ENCODE measurements around the gene ARHGAP6. TPM values are rescaled to one million over a fixed set of nuclear protein-coding genes. Genes with fewer than 3 reads are reported as not detected.

Gene ARHGAP6
- total and polyA plus RNA-seq, 4 donors = 3.8 to 5.8 (median 4.2) TPM

DNA sequence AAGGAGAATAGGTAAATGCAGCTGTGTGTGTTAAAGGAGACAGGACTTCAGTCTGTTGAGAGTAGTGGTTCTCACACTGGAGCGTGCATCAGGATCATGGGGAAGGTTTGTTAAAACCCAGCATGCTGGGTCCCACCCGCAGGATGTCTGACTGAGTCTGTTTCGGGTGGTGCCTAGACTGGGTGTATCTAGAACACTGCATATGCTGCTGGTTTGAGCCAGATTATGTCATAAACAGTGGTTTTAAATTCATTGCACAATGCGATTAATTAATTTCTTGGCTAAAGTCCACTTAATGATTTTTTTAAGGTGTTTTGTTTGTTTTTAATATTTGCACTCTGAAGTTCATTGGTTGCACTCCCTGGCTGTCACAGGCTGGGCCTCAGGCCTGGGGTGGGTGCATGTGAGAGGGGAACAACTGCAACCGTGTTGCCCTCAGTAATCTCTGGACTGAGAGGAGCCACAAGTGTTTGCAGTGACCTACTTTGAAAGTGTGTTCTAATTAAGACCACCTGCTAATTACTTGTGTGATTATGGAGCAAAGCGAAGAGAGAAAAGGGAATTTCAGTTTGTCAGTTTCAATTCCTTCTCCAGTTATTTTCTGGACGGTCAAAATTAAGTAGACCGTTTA, 546.3 kb downstream of the ARHGAP6 start:
- 79% methylated on average over 6 of the region's 8 CpGs for WGBS (ENCODE audit: insufficient coverage)
- DNase-seq (ENCODE audit: low read depth in 4 of 6, low spot score in 6 of 6) = no peak
- Histone ChIP-seq H3K27ac (ENCODE audit: low read depth, low read length) (no peak overlapping the region), H3K36me3 (ENCODE audit: control insufficient read depth, insufficient read depth, low read length) (peaks cover 12% of the 10 kb centered on the region), H3K9me3 (ENCODE audit: control insufficient read depth, insufficient read depth, low read length) (no peaks in the 10 kb centered on the region), H3K4me3 (ENCODE audit: low read depth, low read length) (no peak overlapping the region), H3K4me1 (ENCODE audit: control insufficient read depth, insufficient read depth, low read length) (no peaks in the 10 kb centered on the region), H3K27me3 (ENCODE audit: control insufficient read depth, insufficient read depth, low read length) (no peaks in the 10 kb centered on the region)

DNA sequence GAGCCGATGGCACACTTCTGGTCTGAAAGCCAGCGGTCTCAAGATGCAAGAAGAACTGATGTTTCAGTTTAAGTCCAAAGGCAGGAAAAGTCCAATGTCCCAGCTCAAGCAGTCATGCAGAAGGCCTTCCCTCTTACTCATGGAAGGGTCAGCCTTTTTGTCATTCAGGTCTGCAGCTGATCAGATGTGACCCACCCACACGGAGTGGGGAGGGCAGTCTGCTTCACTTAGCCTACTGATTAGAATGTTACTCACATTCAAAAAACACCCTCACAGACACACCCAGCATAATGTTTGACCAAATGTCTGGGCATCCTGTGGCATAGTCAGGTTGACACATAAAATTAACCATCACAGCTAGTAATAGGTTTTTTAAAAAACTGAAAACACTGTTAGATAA, 548.0 kb downstream of the ARHGAP6 start:
- Histone ChIP-seq H3K4me1 (ENCODE audit: control insufficient read depth, insufficient read depth, low read length) (no peaks in the 10 kb centered on the region), H3K27ac (ENCODE audit: low read depth, low read length) (no peak overlapping the region), H3K27me3 (ENCODE audit: control insufficient read depth, insufficient read depth, low read length) (peaks cover 3% of the 10 kb centered on the region), H3K36me3 (ENCODE audit: control insufficient read depth, insufficient read depth, low read length) (peaks cover 12% of the 10 kb centered on the region), H3K9me3 (ENCODE audit: control insufficient read depth, insufficient read depth, low read length) (no peaks in the 10 kb centered on the region), H3K4me3 (ENCODE audit: low read depth, low read length) (no peak overlapping the region)
- 63% methylated on average over 3 of the region's 3 CpGs for WGBS (ENCODE audit: insufficient coverage)
- no peak for DNase-seq (ENCODE audit: low read depth in 4 of 6, low spot score in 6 of 6)

DNA sequence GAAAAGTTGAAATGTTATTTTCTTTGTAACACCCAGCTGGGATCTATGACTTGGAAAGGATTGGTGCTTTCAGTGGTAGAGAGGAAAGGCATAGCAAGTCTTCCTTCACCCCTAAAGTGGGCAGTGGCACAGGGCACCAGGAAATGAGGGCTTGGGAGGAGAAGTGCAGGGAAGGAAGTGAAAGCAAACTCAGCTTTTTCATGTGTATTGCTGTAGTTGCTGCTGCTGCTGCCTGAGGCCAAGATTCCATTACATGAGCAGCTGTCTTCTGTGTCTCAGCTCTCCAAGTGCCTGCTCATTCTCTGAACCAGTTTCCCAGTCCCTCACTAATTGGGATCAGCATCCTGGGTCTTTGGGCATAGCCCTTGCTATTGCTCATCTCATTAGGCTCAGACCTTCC, 552.0 kb downstream of the ARHGAP6 start:
- Histone ChIP-seq H3K36me3 (ENCODE audit: control insufficient read depth, insufficient read depth, low read length) (peaks cover 4% of the 10 kb centered on the region), H3K4me3 (ENCODE audit: low read depth, low read length) (no peak overlapping the region), H3K9me3 (ENCODE audit: control insufficient read depth, insufficient read depth, low read length) (no peaks in the 10 kb centered on the region), H3K27ac (ENCODE audit: low read depth, low read length) (no peak overlapping the region), H3K4me1 (ENCODE audit: control insufficient read depth, insufficient read depth, low read length) (peaks cover 4% of the 10 kb centered on the region), H3K27me3 (ENCODE audit: control insufficient read depth, insufficient read depth, low read length) (peaks cover 3% of the 10 kb centered on the region)
- no peak for DNase-seq (ENCODE audit: low read depth in 4 of 6, low spot score in 6 of 6)

DNA sequence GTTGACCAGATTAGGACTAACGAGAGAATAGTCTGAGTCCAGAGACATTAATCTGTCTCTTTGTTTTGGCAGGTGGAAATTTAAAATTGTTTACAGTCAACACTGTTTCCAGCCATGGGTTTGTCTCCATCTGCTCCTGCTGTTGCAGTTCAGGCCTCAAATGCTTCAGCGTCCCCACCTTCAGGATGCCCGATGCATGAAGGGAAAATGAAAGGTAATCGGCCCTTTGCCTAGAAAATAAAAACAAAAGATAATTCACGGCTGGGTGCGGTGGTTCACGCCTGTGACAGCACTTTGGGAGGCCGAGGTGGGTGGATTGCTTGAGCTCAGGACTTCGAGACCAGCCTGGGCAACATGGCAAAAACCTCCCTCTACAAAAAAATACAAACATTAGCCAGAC, 553.8 kb downstream of the ARHGAP6 start:
- 49% methylated on average over 4 of the region's 9 CpGs for WGBS (ENCODE audit: insufficient coverage)
- Histone ChIP-seq H3K27ac (ENCODE audit: low read depth, low read length) (no peak overlapping the region), H3K36me3 (ENCODE audit: control insufficient read depth, insufficient read depth, low read length) (no peaks in the 10 kb centered on the region), H3K9me3 (ENCODE audit: control insufficient read depth, insufficient read depth, low read length) (no peaks in the 10 kb centered on the region), H3K4me3 (ENCODE audit: low read depth, low read length) (peak overlapping the region; percentile 78), H3K27me3 (ENCODE audit: control insufficient read depth, insufficient read depth, low read length) (peaks cover 3% of the 10 kb centered on the region), H3K4me1 (ENCODE audit: control insufficient read depth, insufficient read depth, low read length) (peaks cover 4% of the 10 kb centered on the region)
- no peak for DNase-seq (ENCODE audit: low read depth in 4 of 6, low spot score in 6 of 6)

DNA sequence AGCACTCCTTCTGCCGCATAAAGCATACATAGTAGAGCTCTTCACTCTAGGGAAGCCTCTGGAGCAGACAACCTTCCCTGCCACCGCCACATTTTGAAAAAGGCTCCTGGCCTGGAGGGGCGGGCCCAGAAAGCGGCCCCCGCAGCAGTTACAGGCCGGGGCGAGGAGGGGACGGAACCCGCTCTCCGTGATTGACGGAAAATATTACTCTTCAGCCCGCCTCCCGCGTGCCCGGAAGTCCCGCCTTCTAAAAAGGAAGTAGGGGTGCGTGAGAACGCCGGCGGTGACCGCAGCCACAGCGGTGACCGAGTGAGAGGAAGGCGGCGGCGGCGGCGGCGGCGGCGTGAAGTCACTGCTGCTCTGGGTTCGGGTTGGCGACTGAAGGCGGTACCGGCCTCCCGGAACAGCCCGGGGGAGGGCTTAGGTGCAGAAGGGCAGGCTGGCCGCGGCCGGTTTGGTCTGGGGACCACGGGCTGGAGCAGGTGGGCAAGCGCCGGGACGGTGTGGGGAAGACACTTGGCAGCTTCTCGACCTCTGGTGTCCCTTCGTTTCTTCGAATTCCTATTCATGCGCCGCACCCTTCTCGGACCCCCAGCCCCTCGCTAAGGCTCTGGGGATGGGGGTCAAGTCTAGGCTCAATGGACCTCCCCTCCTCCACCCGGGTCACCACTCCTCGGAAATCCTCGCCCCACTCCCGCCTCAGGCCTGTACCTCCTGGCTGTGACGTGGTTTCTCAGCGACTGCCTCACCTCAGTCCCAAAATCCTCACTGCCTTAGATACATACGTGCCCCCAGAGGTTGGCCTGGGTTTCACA, 554.5 kb downstream of the ARHGAP6 start, which contains the start of gene HCCS:
Gene HCCS, plus strand, starts transcription at position 296 of the 815 bp plus-strand sequence. CDS start 729 bp downstream, outside the sequence.
- DNase-seq (ENCODE audit: low read depth in 4 of 6, low spot score in 6 of 6) = peak; percentile 33 to 94 (median 60)
- peaks cover 4% of the 10 kb centered on the region for H3K4me1 ChIP-seq (ENCODE audit: control insufficient read depth, insufficient read depth, low read length)
- H3K27me3 ChIP-seq (ENCODE audit: control insufficient read depth, insufficient read depth, low read length) = peaks cover 3% of the 10 kb centered on the region
- H3K36me3 ChIP-seq (ENCODE audit: control insufficient read depth, insufficient read depth, low read length) = no peaks in the 10 kb centered on the region
- H3K9me3 ChIP-seq (ENCODE audit: control insufficient read depth, insufficient read depth, low read length) = no peaks in the 10 kb centered on the region
- WGBS (ENCODE audit: insufficient coverage) = 26% methylated on average over 56 of the region's 58 CpGs
- H3K4me3 ChIP-seq (ENCODE audit: low read depth, low read length) = peak within 1 kb of the TSS; percentile 78
- H3K27ac ChIP-seq (ENCODE audit: low read depth, low read length) = peak within 1 kb of the TSS; percentile 53

DNA sequence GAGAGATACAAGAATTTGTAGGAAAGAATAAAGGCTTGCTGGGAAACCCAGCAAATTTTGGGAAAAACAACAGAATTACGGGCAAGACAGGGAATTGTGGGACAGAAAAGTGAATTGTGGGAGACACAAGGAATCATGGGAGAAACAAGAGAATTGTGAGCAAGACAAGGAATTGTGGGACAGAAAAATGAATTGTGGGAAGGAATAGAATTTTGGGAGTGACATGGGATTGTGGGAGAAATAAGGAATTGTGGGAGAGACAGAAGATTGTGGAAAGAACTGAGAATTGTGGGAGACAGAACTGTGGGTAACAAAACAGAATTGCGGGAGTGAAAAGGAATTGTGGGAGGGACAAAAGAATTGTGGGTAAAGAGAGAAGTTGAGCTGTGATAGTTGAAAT, 555.8 kb downstream of the ARHGAP6 start:
- Histone ChIP-seq H3K27ac (ENCODE audit: low read depth, low read length) (no peak overlapping the region), H3K27me3 (ENCODE audit: control insufficient read depth, insufficient read depth, low read length) (peaks cover 3% of the 10 kb centered on the region), H3K36me3 (ENCODE audit: control insufficient read depth, insufficient read depth, low read length) (no peaks in the 10 kb centered on the region), H3K9me3 (ENCODE audit: control insufficient read depth, insufficient read depth, low read length) (no peaks in the 10 kb centered on the region), H3K4me3 (ENCODE audit: low read depth, low read length) (no peak overlapping the region), H3K4me1 (ENCODE audit: control insufficient read depth, insufficient read depth, low read length) (peaks cover 4% of the 10 kb centered on the region)
- WGBS (ENCODE audit: insufficient coverage) = 90% methylated on average over 2 of the region's 2 CpGs
- DNase-seq (ENCODE audit: low read depth in 4 of 6, low spot score in 6 of 6) = no peak

DNA sequence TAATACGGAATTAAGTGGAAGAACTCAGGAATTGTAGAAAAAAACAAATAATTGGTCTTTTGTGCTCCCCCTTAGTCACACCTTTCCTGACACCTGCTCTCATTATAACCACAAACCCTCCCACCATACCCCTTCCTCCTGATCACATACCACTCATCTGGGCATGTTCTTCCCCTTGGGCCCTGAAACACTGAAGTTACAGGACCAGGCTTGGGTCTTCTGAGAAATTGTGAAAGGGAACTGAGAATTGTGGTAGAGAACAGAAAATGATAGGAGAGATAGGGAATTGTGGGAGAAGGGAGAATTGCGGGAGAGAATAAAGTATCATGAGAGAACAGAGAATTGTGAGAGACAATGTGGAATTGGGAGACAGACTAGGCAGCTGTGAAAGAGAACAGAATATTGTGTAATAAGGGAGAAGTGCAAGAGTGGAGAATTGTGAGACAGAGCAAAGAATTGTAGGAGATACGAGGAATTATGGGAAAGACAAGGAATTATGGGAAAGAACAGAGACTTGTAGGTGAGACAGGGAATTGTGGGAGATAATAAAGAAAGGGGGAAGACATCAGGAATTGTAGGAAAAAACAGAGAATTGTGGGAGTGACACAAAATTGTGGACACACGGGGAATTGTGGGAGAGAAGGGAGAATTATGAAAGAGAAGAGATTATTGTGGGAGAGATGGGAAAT, 557.3 kb downstream of the ARHGAP6 start:
- Histone ChIP-seq H3K4me3 (ENCODE audit: low read depth, low read length) (no peak overlapping the region), H3K27me3 (ENCODE audit: control insufficient read depth, insufficient read depth, low read length) (no peaks in the 10 kb centered on the region), H3K4me1 (ENCODE audit: control insufficient read depth, insufficient read depth, low read length) (peaks cover 4% of the 10 kb centered on the region), H3K36me3 (ENCODE audit: control insufficient read depth, insufficient read depth, low read length) (no peaks in the 10 kb centered on the region), H3K9me3 (ENCODE audit: control insufficient read depth, insufficient read depth, low read length) (no peaks in the 10 kb centered on the region), H3K27ac (ENCODE audit: low read depth, low read length) (no peak overlapping the region)
- 87% methylated on average over 3 of the region's 4 CpGs for WGBS (ENCODE audit: insufficient coverage)
- DNase-seq (ENCODE audit: low read depth in 4 of 6, low spot score in 6 of 6) = no peak

DNA sequence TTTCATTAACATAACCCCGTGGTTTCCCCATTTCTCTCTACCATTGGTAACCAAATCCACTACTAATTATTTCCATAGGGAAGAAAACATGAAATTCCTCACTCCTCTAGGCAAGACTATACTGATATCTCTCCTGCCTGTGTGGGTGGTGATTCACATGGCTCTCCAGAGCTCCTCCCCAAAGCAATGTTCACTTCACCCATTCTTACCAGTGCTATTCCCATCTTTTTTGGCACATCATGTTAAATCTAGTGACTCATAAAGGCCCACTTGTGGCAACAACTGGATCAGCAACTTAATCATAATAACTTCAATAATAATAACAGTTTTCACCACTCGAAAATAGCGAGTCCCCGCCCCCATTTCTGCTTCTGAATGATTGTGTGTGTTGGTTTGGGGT, 560.6 kb downstream of the ARHGAP6 start:
- H3K4me1 ChIP-seq (ENCODE audit: control insufficient read depth, insufficient read depth, low read length) = no peaks in the 10 kb centered on the region
- no peaks in the 10 kb centered on the region for H3K27me3 ChIP-seq (ENCODE audit: control insufficient read depth, insufficient read depth, low read length)
- no peaks in the 10 kb centered on the region for H3K9me3 ChIP-seq (ENCODE audit: control insufficient read depth, insufficient read depth, low read length)
- H3K27ac ChIP-seq (ENCODE audit: low read depth, low read length) = no peak overlapping the region
- DNase-seq (ENCODE audit: low read depth in 4 of 6, low spot score in 6 of 6) = no peak
- whole genome bisulfite sequencing (ENCODE audit: insufficient coverage) = no CpG with 5 or more reads among the region's 4 CpGs
- no peak overlapping the region for H3K4me3 ChIP-seq (ENCODE audit: low read depth, low read length)
- H3K36me3 ChIP-seq (ENCODE audit: control insufficient read depth, insufficient read depth, low read length) = no peaks in the 10 kb centered on the region

DNA sequence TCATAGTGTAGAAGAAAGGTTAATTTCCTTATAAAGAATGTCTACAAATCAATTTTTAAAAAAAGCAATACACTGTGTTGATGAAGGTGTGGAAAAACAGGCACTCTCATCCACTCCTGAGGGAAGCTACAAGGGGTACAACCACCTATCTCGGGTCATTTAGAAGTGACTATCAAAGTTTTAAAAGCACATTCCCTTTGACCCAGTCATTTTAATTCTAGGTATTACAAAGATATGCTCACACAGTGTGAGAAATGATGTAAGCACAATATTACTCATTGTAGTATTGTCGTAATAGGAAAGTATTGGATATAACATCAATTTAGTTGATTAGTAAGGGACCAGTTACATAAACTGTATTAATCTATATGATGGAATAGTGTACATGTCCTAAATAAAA, 562.0 kb downstream of the ARHGAP6 start:
- Histone ChIP-seq H3K4me3 (ENCODE audit: low read depth, low read length) (no peak overlapping the region), H3K36me3 (ENCODE audit: control insufficient read depth, insufficient read depth, low read length) (no peaks in the 10 kb centered on the region), H3K27ac (ENCODE audit: low read depth, low read length) (no peak overlapping the region), H3K4me1 (ENCODE audit: control insufficient read depth, insufficient read depth, low read length) (no peaks in the 10 kb centered on the region), H3K27me3 (ENCODE audit: control insufficient read depth, insufficient read depth, low read length) (no peaks in the 10 kb centered on the region), H3K9me3 (ENCODE audit: control insufficient read depth, insufficient read depth, low read length) (no peaks in the 10 kb centered on the region)
- WGBS (ENCODE audit: insufficient coverage) = no CpG with 5 or more reads among the region's 2 CpGs
- DNase-seq (ENCODE audit: low read depth in 4 of 6, low spot score in 6 of 6) = no peak

Data from spinal cord (tissue), 10 donors.